Measurements from ENCODE around the gene SDCBP2. TPM values are rescaled to one million over a fixed set of nuclear protein-coding genes. Genes with fewer than 3 reads are reported as not detected.

Gene SDCBP2
- total RNA-seq, 1 donor from 2014 or later, result 2.9 TPM

DNA sequence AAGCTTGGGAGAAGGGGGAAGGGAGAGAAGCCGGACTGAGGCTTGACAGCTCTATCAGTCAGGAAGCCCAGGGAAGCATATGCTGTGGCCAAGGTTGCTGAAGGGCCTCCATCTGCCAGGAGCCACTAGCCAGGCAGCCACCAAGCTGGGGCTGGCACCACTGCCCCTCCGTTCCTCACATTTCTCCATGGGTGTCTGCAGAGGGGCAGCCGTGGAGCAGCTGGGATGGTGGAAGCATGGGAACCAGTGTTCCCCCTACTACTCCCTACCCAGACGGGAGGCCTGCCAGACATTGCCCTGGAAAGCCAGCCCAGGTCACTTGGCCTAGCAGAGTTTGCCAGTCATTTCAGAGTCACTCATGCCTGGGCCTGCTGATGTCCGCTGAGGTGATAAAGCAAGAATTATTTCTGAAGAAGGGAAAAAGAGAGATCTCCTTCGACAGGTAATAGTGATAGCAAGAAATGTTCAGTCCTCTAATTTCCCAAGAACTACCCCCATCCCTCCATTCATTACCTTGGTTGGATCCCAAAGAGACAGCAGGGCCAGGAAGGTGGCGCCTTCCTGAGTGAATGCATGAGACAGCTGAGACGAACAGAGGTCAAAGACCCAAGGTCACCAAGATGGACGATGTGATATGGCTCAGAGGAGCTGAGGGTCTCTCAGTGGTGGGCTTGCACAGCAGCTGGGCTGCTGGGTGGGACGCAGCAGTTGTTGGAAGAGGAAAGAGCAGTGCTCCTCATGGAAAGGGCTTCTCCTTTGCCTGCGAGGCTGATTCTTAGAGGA is 41.0 kb downstream of the SDCBP2 start:
- H3K4me3 Mint-ChIP-seq, result no peak overlapping the region
- H3K27ac Mint-ChIP-seq, result no peak overlapping the region
- H3K27me3 Mint-ChIP-seq (ENCODE audit: low read depth), result peaks cover 7% of the 10 kb centered on the region
- no peaks in the 10 kb centered on the region for H3K4me1 Mint-ChIP-seq
- no peaks in the 10 kb centered on the region for H3K9me3 Mint-ChIP-seq
- no peak for DNase-seq (ENCODE audit: low spot score in 2 of 2, unreplicated experiment in 2 of 2)
- no peaks in the 10 kb centered on the region for H3K36me3 Mint-ChIP-seq
- TF ChIP-seq, protein P1, sequence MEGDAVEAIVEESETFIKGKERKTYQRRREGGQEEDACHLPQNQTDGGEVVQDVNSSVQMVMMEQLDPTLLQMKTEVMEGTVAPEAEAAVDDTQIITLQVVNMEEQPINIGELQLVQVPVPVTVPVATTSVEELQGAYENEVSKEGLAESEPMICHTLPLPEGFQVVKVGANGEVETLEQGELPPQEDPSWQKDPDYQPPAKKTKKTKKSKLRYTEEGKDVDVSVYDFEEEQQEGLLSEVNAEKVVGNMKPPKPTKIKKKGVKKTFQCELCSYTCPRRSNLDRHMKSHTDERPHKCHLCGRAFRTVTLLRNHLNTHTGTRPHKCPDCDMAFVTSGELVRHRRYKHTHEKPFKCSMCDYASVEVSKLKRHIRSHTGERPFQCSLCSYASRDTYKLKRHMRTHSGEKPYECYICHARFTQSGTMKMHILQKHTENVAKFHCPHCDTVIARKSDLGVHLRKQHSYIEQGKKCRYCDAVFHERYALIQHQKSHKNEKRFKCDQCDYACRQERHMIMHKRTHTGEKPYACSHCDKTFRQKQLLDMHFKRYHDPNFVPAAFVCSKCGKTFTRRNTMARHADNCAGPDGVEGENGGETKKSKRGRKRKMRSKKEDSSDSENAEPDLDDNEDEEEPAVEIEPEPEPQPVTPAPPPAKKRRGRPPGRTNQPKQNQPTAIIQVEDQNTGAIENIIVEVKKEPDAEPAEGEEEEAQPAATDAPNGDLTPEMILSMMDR (IDR thresholded peaks at IDR 0.05; ENCODE audit: unreplicated experiment), result no peak

DNA sequence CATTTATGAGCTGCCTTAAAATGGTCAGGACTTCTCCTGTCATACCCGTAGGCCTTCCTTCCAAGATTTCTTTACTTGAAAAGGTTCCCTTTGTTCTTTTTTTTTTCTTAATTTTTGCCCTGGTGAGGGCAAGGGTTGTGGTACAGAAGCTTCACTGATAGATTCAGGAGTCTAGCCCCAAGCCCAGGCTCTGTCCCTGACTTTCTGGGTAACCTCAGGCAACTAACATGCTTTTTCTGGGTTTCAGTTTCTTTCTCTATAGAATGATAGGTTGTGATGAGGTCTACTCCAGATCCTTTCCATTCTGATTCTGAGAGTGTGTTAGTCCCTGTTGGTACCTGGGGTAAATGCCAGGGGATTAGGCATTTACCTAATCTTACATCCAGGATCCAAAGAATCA is 41.6 kb downstream of the SDCBP2 start:
- no peak for DNase-seq (ENCODE audit: low spot score in 2 of 2, unreplicated experiment in 2 of 2)
- Mint-ChIP-seq H3K27me3 (ENCODE audit: low read depth) (peaks cover 7% of the 10 kb centered on the region), H3K4me1 (no peaks in the 10 kb centered on the region), H3K4me3 (no peak overlapping the region), H3K36me3 (no peaks in the 10 kb centered on the region), H3K27ac (no peak overlapping the region), H3K9me3 (no peaks in the 10 kb centered on the region)
- TF ChIP-seq, protein P1 (IDR thresholded peaks at IDR 0.05; ENCODE audit: unreplicated experiment), result no peak

DNA sequence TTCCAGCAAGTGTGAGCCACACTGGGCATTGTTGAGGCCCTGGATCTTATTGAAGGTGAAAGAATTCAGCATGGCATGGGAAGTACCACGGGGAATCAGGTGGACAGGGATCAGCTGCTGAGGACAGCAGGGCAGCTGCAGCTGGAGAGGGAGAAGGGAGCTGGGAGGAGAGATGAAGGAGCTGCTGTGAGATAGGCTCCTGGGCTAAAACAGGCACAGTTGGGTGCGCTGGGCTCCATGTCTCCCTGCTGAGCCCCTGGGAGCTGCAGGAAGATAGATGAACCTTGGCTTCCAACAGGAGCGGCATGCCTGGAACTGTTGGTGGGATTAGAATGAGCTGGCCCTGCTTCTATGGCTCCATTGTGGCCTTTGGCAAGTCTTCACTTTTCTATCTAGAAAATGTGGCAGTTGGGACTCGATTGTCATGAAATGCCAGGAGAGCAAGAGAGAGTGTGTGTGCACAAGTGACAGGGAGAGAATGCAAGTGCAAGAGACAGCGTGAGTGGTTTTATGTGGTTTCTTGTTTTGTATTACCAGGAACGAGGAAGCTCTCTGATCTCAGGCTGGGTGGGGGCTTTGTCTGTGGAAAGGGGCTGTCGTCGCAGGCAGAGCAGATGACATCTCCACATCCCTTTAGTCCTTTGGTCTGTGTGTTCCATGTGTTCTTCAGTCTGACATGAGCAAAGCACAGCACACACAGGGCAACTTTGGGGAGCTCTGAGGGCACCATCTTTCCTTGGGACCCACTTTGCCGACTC is 42.5 kb downstream of the SDCBP2 start:
- DNase-seq (ENCODE audit: low spot score in 2 of 2, unreplicated experiment in 2 of 2), result no peak
- Mint-ChIP-seq H3K27me3 (ENCODE audit: low read depth) (peaks cover 4% of the 10 kb centered on the region), H3K4me1 (no peaks in the 10 kb centered on the region), H3K4me3 (no peak overlapping the region), H3K27ac (no peak overlapping the region), H3K36me3 (no peaks in the 10 kb centered on the region), H3K9me3 (no peaks in the 10 kb centered on the region)
- TF ChIP-seq, protein P1 (IDR thresholded peaks at IDR 0.05; ENCODE audit: unreplicated experiment), result no peak

DNA sequence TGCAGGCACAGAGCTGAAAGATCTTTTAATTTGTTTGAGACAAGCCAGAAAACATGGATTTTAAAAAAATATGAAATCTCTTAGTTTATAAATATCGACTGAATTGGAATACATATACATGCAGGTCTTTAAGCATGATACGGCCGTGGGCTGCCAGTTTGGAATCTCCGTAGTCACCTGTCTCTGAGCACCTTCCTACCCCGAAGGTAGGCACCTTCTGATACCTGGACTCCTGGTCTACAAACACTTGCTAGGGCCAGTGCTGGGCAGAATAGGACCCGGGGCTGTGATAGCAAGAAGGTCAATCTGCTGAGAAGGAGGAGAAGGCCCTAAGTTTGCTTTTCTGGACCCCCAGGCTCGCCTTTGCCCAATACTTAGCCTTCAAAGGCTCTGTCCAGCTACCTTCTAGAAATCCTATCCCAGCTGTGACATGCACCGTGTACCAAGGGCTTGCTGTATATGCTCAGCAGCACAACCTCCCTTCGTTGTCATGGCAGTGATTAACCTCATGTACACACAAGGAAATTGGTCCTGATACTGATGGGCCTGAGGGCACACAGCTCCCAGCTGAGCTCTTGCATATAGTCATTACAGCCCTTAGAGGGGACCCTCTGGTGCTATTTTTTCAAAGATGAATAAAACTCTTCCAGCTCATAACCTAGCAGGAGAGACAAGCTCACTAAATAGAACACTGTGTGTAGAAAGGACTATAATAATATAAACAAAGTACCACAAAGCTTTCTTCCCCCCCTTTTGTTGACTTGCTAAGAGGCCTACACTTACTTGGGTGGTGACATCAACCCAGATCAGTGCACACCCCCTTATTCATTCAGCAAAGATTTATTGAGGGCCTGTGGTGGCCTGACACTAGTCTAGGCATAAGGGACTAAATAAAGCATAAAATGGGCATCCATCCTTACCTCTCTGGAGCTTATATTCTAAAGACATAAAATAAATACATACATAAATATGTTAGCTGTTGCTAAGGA is 45.1 kb downstream of the SDCBP2 start:
- Mint-ChIP-seq H3K27ac (no peak overlapping the region), H3K36me3 (no peaks in the 10 kb centered on the region), H3K27me3 (ENCODE audit: low read depth) (peaks cover 4% of the 10 kb centered on the region), H3K9me3 (no peaks in the 10 kb centered on the region), H3K4me1 (no peaks in the 10 kb centered on the region), H3K4me3 (no peak overlapping the region)
- no peak for DNase-seq (ENCODE audit: low spot score in 2 of 2, unreplicated experiment in 2 of 2)
- TF ChIP-seq, protein P1 (IDR thresholded peaks at IDR 0.05; ENCODE audit: unreplicated experiment), result no peak

DNA sequence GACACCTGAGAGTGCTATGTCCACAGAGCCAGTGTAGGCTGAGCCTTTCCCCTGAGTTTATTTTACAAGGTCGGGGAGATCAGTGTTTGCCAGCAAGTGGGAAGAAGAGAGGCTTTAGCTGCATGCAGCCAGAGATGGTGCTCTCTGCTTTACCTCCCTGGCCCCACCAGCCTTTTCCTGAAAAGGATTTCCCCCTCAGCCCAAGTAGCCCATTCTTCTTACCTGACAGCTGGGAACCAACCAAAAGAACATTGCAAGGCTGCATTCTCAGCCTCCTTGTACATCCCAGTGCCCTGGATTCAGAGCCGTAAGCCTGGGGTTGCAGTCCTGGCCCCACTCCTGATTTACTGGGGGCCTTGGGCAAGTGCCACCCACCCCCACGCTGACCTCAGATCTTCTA is 46.0 kb downstream of the SDCBP2 start:
- DNase-seq (ENCODE audit: low spot score in 2 of 2, unreplicated experiment in 2 of 2), result no peak

More for the DNA sequence above, 46.0 kb downstream of the SDCBP2 start:
- H3K4me1 Mint-ChIP-seq, result no peaks in the 10 kb centered on the region
- H3K9me3 Mint-ChIP-seq, result no peaks in the 10 kb centered on the region
- peaks cover 4% of the 10 kb centered on the region for H3K27me3 Mint-ChIP-seq (ENCODE audit: low read depth)
- H3K36me3 Mint-ChIP-seq, result no peaks in the 10 kb centered on the region
- TF ChIP-seq, protein P1 (IDR thresholded peaks at IDR 0.05; ENCODE audit: unreplicated experiment), result no peak
- H3K27ac Mint-ChIP-seq, result no peak overlapping the region
- no peak overlapping the region for H3K4me3 Mint-ChIP-seq
